NCI-H146 treated with DMSO at 0.1 percent for 48 hours (cell line): ENCODE measurements around the gene RNF121.

ENCODE experiments used
- DNase-seq: peaks from one replicate; lab custom pipeline; 2025; ENCODE audit not compliant: unreplicated experiment; lab: John Stamatoyannopoulos, UW

The RNF121 gene

DNA sequence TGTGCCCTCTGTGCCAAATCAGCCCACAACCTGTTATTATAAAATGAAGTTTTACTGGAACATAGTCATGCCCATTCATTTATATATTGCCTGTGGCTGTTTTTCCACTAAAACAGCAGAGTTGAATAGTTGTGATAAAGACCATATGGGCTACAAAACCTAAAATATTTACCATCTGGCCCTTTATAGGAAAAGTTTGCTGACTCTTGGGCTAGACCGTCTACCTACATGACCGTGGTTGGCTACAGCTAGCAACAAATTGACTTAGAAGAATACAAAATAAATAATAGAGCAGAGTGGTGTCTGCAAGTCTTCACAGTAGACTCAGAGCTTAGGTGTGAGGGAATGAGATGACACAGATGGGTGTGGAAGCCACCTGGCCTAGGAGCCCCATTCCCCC lies 58.7 kb downstream of the RNF121 start:
- no peak for DNase-seq

DNA sequence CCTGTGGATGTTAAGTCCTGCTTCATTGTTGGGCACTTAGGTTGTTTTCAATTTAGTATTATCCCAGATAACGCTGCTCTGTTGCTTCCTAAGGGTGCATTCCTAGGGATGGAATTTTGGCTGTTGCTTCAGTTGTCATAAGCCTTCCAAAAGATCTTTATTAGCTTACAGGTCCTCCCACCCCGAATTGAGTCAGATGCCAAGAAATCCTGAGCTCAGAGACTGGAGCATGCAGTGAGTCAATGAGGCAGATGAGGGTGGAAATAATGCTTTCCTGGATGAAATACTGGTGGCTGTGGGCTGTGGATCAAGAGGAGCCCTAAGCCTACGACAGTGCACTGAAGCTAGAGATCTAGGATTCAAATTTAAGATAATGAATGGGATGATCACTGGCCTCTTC lies 59.2 kb downstream of the RNF121 start:
- no peak for DNase-seq

DNA sequence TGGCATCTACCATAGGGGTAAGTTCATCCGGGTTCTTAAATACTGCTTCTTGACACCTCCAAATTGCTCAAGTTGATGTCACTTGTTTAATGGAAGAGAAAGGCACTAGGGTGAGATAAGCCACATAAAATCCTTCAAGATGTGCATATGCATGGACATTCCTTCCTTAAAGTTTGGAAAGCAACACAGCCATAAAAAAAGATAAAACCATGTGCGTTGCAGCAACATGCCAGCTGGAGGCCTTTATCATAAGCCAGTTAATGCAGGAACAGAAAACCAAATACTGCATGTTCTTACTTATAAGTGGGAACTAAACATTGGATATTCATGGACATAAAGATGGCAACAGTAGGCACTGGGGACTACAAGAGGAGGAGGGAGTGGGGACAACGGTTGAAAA lies 61.9 kb downstream of the RNF121 start:
- no peak for DNase-seq

DNA sequence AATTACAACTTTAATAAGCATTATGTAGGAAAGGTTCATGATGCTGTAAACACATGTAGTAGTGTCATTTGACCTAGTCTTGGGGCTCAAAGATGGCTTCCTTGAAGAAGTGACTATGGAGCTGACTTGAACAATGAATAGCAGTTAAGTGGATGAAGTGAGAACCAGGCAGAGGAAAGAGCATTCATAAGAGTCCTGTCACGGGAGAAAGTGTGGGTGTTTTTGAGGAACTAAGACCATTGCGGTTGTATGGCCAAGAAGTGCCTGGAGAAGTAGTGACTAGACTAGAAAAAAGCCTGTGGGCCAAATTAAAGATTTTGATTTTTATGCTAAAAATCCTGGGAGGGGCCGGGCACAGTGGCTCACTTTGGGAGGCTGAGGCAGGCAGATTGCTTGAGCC lies 62.6 kb downstream of the RNF121 start:
- no peak for DNase-seq

DNA sequence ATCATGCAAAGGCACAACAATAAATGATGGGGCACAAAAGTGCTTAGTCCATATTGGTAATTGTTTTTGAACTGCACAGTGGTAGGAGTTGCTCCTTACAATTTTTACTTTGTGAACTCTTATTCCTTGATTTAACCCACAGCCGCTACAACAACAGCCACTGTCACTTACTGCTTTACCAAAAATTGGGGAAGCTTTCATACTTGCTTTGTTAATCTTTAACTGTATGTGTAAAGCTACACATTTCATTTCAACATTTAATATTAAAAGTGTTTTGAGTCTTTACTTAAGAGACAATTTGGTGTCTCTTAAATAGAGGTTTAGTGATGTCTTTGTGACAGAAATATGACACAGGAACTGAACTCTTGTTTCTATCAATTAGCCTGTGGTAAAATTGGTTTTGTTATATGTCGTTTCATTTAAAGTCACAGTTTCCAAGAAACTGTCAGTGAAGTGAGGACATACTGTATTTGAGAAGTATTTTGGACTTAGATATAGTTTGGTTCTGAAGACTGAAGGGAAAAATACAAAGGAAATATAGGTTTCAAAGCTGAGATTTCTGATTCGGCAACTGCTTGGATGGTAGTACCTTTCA lies 63.4 kb downstream of the RNF121 start:
- no peak for DNase-seq

DNA sequence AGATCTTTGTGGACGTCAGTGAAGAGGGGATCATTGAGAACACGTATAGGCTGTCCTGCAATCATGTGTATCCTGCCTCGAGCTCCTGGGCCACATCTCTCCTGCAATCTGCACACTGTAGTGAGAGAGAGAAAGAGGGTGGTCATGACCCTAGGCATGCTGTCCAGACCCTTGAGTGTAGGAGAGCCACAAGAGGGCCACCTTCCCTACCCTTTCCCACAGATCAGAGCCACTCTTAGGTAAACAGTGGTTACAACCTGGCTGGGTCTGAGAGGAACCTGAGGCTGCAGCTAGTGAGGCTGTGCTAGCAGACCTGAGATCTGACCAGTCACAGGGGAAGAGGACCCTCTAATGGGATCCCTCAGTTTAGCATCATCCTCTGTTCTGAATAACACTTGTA lies 65.9 kb downstream of the RNF121 start:
- no peak for DNase-seq

DNA sequence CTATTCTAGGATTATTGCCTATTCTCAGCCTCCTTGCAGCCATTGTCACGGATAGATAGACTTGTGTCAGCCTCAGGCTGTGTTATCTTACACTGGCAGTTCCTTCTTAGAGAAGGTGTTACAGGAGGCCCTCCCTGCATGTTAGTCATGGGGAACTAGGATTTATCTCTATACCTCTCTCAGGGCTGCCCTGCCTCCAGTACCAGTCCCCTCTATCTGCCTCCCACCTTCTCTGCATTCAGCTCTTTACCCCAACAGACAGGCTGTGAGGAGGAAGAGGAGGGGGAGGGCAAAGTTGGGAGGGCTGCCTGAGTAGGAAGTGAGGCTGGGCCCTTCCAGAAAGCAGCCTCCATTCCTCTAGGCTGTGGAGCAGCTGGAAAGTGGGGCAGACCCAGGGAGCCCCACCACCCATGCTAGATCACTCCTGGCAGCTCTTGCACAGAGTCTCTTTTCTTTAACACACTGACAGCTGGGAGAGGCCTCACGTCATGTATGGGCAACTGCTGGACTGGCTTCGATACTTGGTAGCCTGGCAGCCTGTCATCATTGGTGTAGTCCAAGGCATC lies 67.0 kb downstream of the RNF121 start:
- no peak for DNase-seq

DNA sequence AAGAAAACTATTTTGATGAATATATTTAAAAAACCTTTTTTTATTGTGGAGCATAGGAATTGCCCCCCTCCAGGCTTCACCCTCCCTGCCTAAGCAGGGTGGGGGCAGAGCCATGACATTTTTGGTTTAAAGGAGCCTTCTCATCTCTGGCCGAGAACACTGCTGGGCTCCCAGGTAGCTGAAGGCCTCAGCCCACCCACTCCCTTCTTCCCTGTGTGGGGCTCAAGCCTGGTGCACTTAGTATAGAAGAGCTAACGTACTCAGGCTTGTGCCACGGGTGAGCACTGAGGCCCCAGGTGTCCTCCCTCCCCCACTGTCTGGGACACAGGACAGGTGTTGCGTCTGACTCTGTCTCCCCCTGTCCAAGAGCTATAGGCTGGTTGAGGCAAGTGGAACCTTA lies 67.7 kb downstream of the RNF121 start:
- no peak for DNase-seq

DNA sequence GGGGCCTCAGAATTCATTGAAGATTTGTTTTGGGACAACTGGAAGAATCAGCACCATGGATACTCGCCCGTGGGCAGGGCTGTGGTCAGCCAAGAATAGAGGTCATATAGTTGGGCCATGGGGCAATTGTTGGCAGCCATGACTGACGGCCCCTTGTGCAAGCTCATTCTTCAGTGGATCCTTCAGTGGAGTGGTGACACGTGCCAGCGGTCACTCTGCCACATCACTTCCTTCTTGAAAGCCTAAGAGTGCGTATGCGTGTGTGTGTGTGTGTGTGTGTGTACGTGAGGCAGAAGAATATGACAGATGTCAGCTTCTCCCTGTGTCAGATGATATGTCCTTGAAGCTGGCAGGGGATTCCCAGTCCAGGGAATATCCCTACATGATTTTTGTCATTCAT lies 68.1 kb downstream of the RNF121 start:
- no peak for DNase-seq

DNA sequence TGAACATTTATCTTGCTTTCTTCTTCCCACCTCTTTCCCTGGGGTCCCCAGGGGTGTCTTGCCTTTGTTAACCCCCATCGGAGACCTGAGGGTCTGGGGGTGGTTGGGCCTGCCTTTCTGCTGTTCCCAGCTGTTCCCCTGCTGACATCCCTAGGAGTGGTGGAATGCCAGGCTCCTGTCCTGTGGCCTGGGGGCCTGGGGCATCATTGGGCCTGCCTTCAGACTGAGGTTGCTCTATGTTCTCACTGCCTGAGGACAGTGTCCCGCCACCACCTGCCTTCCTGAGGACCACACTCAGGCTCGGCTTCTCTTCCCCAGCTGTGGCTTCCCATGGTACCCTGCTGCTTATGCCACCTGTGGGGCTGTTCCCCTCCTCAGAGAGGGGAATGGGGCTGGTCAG lies 68.7 kb downstream of the RNF121 start:
- no peak for DNase-seq

DNA sequence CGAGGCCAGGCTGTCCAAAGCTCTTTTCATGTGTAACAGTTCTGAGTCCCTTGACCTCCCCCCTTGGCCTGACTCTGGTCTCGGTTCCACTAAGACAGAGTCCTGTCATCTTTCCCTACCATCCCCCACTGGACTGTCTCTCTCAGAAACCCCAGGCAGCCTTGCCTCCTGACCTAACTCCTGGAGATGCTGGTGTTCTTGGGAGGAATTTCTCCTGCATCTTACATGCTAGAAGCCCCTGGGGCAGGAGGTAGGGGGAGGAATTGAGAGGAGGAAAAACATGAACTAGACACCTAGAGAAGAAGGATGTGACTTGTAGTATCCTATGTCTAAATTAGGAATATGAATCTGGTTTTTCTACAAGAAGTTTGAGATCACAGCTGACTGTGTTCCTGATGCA lies 69.2 kb downstream of the RNF121 start:
- DNase-seq = no peak

DNA sequence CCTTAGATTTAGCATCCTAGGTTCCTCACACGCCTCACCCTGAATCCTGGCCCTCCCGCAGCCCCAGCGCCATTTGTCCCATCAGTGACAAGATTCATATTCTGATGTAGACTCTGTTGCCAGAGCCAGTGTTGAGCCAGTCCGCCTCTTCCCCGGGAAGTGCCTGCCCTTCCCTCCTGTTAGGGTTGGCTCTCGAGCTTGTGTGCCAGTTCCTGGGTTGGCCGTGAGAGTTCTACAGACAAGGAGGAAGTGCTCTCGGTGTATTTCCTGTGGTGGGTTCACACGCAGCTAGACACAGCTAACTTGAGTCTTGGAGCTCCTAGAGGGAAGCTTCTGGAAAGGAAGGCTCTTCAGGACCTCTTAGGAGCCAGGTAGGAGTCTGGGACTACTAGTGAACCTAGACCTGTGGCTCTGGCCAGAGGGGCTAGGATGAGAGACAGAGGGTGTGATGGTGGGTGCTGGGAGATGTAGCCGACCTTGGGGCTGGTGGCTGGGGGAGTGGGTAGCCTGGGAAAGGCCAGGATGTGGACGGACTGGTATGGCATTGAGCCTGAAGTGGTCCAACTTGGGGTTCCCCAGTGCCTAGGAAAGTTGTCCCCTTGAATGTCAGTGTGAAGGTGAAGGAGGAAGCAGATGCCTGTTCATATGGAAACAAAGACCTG lies 69.9 kb downstream of the RNF121 start, which contains the start of gene IL18BP:
Gene IL18BP (plus strand): TSS at position 261 of the 662 bp plus-strand sequence. CDS start 1,076 bp downstream, outside the sequence.
- no peak for DNase-seq

DNA sequence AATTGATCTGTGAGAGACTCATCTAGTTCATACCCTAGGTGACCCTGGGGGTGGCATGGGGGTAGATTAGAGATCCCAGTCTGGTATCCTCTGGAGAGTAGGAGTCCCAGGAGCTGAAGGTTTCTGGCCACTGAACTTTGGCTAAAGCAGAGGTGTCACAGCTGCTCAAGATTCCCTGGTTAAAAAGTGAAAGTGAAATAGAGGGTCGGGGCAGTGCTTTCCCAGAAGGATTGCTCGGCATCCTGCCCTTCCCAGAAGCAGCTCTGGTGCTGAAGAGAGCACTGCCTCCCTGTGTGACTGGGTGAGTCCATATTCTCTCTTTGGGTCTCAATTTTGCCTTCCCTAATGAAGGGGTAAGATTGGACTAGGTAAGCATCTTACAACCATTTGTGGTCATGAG lies 70.5 kb downstream of the RNF121 start:
- DNase-seq = no peak

DNA sequence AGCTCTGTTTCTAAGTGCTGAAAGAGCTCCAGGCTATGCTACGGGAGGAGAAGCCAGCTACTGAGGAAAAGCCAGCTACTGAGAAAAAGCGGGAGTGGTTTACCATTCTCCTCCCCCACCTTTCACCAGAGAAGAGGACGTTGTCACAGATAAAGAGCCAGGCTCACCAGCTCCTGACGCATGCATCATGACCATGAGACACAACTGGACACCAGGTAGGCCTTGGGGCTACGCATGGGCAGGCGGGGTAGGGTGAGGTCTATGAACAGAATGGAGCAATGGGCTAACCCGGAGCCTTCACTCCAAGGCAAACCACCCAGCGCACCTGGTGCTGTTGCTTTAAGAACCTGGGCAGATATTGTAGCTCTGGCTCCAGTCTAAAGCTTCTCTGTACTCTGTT lies 71.0 kb downstream of the RNF121 start:
- no peak for DNase-seq

DNA sequence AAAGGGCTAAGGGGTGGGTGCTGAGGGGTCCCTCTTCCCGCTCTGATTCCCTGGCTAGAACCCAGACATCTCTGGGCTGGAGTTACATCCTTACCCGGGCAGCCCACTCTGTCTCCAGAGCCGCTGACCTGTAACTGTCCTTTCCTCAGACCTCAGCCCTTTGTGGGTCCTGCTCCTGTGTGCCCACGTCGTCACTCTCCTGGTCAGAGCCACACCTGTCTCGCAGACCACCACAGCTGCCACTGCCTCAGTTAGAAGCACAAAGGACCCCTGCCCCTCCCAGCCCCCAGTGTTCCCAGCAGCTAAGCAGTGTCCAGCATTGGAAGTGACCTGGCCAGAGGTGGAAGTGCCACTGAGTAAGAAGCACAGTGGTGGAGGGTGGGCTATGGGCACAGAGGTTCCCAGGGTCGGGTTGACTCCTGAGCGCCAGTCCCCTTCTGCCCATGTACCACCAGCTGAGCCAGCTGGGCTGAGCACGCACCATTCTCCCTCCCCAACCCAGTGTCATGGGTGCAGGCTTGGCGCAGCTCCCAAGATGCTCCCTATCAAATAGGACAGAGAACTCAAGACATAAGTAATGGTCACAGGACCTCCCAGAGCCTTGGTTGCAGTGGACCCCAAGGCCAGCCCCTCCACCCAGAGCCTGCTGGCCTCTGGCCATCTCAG lies 71.5 kb downstream of the RNF121 start:
- DNase-seq = no peak

DNA sequence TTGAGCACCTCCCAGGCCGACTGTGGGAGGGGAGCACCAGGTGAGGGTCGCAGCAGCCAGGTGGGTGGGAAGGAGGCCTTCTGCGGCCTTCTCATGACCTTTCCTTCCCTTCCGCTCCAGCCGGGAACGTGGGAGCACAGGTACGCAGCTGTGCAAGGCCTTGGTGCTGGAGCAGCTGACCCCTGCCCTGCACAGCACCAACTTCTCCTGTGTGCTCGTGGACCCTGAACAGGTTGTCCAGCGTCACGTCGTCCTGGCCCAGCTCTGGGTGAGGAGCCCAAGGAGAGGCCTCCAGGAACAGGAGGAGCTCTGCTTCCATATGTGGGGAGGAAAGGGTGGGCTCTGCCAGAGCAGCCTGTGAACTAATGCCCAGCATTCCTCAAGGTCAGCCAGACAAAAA lies 72.4 kb downstream of the RNF121 start:
- DNase-seq = no peak

DNA sequence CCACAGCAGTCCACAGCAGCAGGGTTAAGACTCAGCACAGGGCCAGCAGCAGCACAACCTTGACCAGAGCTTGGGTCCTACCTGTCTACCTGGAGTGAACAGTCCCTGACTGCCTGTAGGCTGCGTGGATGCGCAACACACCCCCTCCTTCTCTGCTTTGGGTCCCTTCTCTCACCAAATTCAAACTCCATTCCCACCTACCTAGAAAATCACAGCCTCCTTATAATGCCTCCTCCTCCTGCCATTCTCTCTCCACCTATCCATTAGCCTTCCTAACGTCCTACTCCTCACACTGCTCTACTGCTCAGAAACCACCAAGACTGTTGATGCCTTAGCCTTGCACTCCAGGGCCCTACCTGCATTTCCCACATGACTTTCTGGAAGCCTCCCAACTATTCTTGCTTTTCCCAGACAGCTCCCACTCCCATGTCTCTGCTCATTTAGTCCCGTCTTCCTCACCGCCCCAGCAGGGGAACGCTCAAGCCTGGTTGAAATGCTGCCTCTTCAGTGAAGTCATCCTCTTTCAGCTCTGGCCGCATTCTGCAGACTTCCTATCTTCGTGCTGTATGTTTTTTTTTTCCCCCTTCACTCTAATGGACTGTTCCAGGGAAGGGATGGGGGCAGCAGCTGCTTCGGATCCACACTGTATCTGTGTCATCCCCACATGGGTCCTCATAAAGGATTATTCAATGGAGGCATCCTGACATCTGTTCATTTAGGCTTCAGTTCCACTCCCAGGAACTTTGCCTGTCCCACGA lies 73.2 kb downstream of the RNF121 start:
- no peak for DNase-seq

DNA sequence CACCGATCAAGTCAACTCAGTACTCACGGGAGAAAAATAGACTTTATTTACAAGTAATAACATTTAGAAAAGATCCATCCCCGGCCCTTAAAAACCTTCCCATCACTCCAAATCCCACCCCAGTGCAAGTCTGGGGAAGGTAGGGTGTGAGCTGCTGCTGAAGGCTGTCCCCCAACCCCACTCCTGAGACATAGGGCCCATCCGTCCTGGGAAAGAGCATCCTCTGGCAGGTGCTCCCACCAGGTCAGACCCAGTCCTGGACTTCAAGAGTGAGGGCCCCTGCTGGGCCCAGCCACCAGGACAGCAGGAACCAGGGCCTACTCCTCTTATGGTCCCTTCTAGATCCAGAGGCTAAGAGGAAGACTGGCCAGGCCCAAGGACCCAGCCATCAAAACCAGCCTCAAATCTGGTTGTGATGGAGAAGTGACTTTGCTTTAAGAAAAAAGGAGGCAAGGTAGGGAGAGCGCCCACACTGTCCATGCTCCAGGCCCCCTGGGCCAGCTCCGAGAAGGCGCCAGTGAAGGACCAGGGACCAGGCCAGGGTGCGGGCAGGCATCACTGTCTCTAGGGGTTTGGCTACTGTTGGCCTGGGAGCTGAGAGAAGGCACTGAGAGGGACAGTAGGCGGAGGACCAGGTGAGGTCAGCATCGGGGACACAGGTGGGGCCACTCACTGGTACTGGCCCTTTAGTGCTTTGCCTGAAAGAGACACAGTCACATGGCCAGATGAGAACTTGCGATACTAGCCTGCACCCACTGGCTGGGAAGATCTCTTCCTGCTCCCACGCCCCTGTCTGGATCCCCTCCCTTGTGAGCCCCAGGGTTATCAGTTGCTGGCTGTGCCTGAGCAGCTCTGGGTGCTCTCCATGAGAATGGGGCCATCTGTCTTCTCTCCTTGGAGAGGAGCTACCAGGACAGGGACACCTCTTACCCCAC lies 74.3 kb downstream of the RNF121 start:
- no peak for DNase-seq

DNA sequence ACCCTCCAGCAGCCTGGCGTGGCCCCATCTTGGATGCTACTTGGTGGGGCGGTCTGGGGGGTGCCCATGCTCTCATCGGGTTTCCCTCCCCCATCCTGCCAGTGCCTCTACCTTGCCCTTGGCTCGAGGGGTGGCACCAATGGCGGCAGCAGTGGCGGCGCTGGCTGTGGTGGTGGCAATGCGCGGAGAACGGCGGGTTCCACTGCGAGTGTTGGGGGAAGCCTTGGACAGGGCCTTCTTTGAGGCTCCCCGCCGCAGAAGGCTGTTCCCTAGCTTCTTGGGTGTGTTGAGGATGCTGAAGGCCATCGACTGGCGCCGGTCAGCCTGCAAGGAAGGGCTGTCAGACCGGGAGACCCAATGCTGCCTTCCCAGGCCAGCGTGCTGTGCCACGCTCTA lies 74.9 kb downstream of the RNF121 start:
- DNase-seq = no peak
